ENCODE results near the gene UBE2V1. TPM values are rescaled to one million over a fixed set of nuclear protein-coding genes. Genes with fewer than 3 reads are reported as not detected.

Gene UBE2V1
- total and polyA plus RNA-seq, 2 of the 13 experiments (the other 11 are each of a cell fraction or from before 2014, with no cell fraction given), result 81.3 to 132 TPM

GRCh38 chr20:50043573-50044352 lies 69.2 kb downstream of the UBE2V1 start (continued):
- TF ChIP-seq STAG1 (CRISPR knock-in tag; IDR thresholded peaks at IDR 0.05) (peak; percentile 30; the same call in 1 of the 2 replicates), HDAC1 (CRISPR knock-in tag; IDR thresholded peaks at IDR 0.05) (peak; percentile 43), ZNF746 (CRISPR knock-in tag; IDR thresholded peaks at IDR 0.05) (no peak), ZNF530 (CRISPR knock-in tag; IDR thresholded peaks at IDR 0.05; ENCODE audit: low read depth) (no peak), NFAT5 (CRISPR knock-in tag; IDR thresholded peaks at IDR 0.05) (peak; percentile 54; the same call in 1 of the 2 replicates), ZNF512B (CRISPR knock-in tag; IDR thresholded peaks at IDR 0.05; ENCODE audit: borderline replicate concordance) (no peak), HNRNPL (IDR thresholded peaks at IDR 0.05; ENCODE audit: low read depth, low read length) (peak; percentile 95), ZBTB26 (CRISPR knock-in tag; IDR thresholded peaks at IDR 0.05; ENCODE audit: borderline replicate concordance) (peak; percentile 36; the same call in 1 of the 2 replicates), IKZF1 (IDR thresholded peaks at IDR 0.05) (no peak), ZNF281 (CRISPR knock-in tag; IDR thresholded peaks at IDR 0.05; ENCODE audit: borderline replicate concordance) (peak; percentile 59; the same call in 1 of the 2 replicates), ZNF180 (CRISPR knock-in tag; IDR thresholded peaks at IDR 0.05; ENCODE audit: borderline replicate concordance, low read depth) (no peak), GABPB1 (CRISPR knock-in tag; IDR thresholded peaks at IDR 0.05) (peak; percentile 81), PTBP1 (IDR thresholded peaks at IDR 0.05; ENCODE audit: low read depth, low read length, poor library complexity, severe bottlenecking) (no peak), ZNF83 (CRISPR knock-in tag; IDR thresholded peaks at IDR 0.05; ENCODE audit: borderline replicate concordance) (no peak), FLYWCH1 (CRISPR knock-in tag; IDR thresholded peaks at IDR 0.05) (no peak), ZNF274 (CRISPR knock-in tag; IDR thresholded peaks at IDR 0.05) (no peak), PHB2 (IDR thresholded peaks at IDR 0.05; ENCODE audit: partially characterized antibody) (no peak)
